SH-SY5Y (cell line): ENCODE results near the gene TENM4.

Source experiments
- GATA2 ChIP-seq: IDR thresholded peaks from 2 replicates; pipeline ENCODE4 v1.6.1; 2011; ENCODE audit warnings: mild to moderate bottlenecking, low read depth, low read length
- GATA3 ChIP-seq: IDR thresholded peaks from 2 replicates; pipeline ENCODE4 v1.6.1; 2011; ENCODE audit warnings: low read depth, mild to moderate bottlenecking, low read length, moderate library complexity

- TF ChIP-seq GATA2 (no peak), GATA3 (no peak)
These were observed 196.5 kb downstream of the TENM4 start for GRCh38 chr11:79244241-79244772.
